ENCODE data around the gene LRRC4. TPM values are rescaled to one million over a fixed set of nuclear protein-coding genes. Genes with fewer than 3 reads are reported as not detected.

Gene LRRC4
- total RNA-seq, 2 donors from 2014 or later = 0.53 TPM; not detected in 1

DNA sequence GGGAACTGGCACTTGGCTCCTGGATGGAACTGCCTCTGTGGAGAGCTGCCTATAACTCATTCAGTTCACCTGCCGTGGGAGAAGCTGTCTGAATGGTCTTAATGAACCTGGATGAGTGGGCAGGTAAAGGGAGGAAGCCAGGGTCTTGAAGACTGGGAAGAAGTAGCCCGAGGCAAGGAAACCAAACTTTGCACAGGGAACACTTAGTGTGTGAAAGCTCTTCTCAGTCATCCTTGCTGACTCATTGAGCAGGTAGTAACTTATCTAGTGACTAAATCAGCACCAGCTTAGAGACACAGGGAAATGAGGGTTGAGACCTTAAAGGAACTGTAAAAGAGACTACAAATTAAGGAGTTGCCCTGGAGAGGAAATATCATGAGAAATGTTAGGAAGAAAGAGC, 9.9 kb downstream of the LRRC4 start:
- H3K9me3 Mint-ChIP-seq = no peaks in the 10 kb centered on the region

GRCh38 chr7:128020159-128020558, 11.1 kb downstream of the LRRC4 start:
- Mint-ChIP-seq H3K9me3 (no peaks in the 10 kb centered on the region), H3K4me1 (ENCODE audit: low read depth) (peaks cover 17% of the 10 kb centered on the region), H3K27ac (no peak overlapping the region), H3K27me3 (ENCODE audit: low read depth) (no peaks in the 10 kb centered on the region), H3K4me3 (no peak overlapping the region), H3K36me3 (ENCODE audit: insufficient read depth in 2 of 2) (peaks cover 1 to 5% of the 10 kb centered on the region in 2 donors)
- ATAC-seq (replicated peaks in 1 of 2) = no peak
- DNase-seq = peak; percentile 27 to 37

More for the DNA sequence above, 9.9 kb downstream of the LRRC4 start:
- DNase-seq = no peak
- H3K4me1 Mint-ChIP-seq (ENCODE audit: low read depth) = peaks cover 17% of the 10 kb centered on the region
- no peak overlapping the region for H3K27ac Mint-ChIP-seq
- peaks cover 1 to 5% of the 10 kb centered on the region in 2 donors for H3K36me3 Mint-ChIP-seq (ENCODE audit: insufficient read depth in 2 of 2)
- peak in 1 of 2 donors; percentile 47 for ATAC-seq (replicated peaks in 1 of 2)
- no peak overlapping the region for H3K4me3 Mint-ChIP-seq
- H3K27me3 Mint-ChIP-seq (ENCODE audit: low read depth) = no peaks in the 10 kb centered on the region

GRCh38 chr7:128019288-128019687, 11.9 kb downstream of the LRRC4 start:
- Mint-ChIP-seq H3K9me3 (no peaks in the 10 kb centered on the region), H3K4me1 (ENCODE audit: low read depth) (peaks cover 17% of the 10 kb centered on the region), H3K27ac (no peak overlapping the region), H3K36me3 (ENCODE audit: insufficient read depth in 2 of 2) (peaks cover 1 to 5% of the 10 kb centered on the region in 2 donors), H3K27me3 (ENCODE audit: low read depth) (no peaks in the 10 kb centered on the region), H3K4me3 (no peak overlapping the region)
- ATAC-seq (replicated peaks in 1 of 2) (no peak), DNase-seq (no peak)

GRCh38 chr7:128017862-128018845, 13.1 kb downstream of the LRRC4 start:
- H3K36me3 Mint-ChIP-seq (ENCODE audit: insufficient read depth in 2 of 2) = peaks cover 1 to 6% of the 10 kb centered on the region in 2 donors
- H3K27ac Mint-ChIP-seq = no peak overlapping the region
- H3K4me1 Mint-ChIP-seq (ENCODE audit: low read depth) = peaks cover 17% of the 10 kb centered on the region
- ATAC-seq (replicated peaks in 1 of 2) (no peak), DNase-seq (no peak)
- no peaks in the 10 kb centered on the region for H3K9me3 Mint-ChIP-seq
- no peaks in the 10 kb centered on the region for H3K27me3 Mint-ChIP-seq (ENCODE audit: low read depth)
- H3K4me3 Mint-ChIP-seq = no peak overlapping the region

DNA sequence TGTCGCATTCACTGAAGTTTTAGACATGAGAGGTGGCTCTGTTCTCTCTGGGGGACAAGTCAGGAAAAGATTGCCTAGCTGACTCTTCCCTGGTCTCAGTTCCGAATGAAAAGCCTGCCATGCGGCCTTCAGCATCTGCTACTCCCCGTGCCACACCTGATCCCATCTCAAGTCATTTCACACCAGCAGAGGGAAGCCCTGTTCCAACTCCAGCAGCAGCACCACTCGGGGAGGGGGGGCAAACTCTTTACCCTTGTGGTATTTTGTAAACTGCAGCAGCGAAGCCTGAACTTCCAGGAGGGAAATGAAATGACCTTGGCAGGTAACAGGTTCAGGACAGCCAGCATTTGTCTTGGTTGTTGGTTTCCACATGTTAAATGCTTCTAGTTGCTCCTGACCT, 13.8 kb downstream of the LRRC4 start:
- Mint-ChIP-seq H3K27ac (no peak overlapping the region), H3K4me1 (ENCODE audit: low read depth) (peaks cover 17% of the 10 kb centered on the region), H3K4me3 (no peak overlapping the region), H3K9me3 (no peaks in the 10 kb centered on the region), H3K27me3 (ENCODE audit: low read depth) (no peaks in the 10 kb centered on the region), H3K36me3 (ENCODE audit: insufficient read depth in 2 of 2) (peaks cover 1 to 6% of the 10 kb centered on the region in 2 donors)
- DNase-seq = no peak
- no peak for ATAC-seq (replicated peaks in 1 of 2)

GRCh38 chr7:128014811-128015210, 16.4 kb downstream of the LRRC4 start:
- H3K36me3 Mint-ChIP-seq (ENCODE audit: insufficient read depth in 2 of 2) = peaks cover 0 to 1% of the 10 kb centered on the region in 2 donors

DNA sequence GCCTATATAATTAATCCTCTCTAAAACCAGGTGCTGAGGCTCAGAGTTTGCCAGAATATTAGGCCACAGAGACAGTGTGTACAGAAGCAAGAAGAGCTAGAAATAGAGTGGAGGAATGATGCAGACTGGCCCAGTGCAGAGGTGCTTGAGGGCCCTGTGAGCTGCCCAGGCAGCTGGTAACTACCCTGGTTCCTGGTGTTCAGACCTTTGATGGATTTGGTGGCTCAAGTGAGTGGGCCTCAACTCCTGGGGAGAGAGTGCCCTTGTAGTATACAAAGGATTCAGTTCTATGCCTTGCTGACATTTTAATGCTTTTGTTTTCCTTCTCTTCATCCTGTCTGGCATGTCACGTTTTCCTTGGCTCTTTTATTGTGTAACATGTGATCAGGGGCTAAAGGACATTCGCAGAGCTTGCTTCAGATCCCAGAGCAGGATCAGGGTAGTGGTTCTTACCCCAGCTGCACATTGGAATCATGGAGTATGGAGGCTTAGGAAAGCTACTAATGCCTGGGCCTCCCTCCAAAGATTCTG, 20.0 kb downstream of the LRRC4 start:
- H3K9me3 Mint-ChIP-seq = no peaks in the 10 kb centered on the region
- no peak overlapping the region for H3K4me3 Mint-ChIP-seq
- DNase-seq (no peak), ATAC-seq (replicated peaks in 1 of 2) (no peak)
- H3K27ac Mint-ChIP-seq = no peak overlapping the region
- H3K36me3 Mint-ChIP-seq (ENCODE audit: insufficient read depth in 2 of 2) = peaks cover 0 to 4% of the 10 kb centered on the region in 2 donors
- H3K27me3 Mint-ChIP-seq (ENCODE audit: low read depth) = no peaks in the 10 kb centered on the region
- no peaks in the 10 kb centered on the region for H3K4me1 Mint-ChIP-seq (ENCODE audit: low read depth)

More at GRCh38 chr7:128014811-128015210, 16.4 kb downstream of the LRRC4 start:
- DNase-seq = no peak
- ATAC-seq (replicated peaks in 1 of 2) = no peak
- Mint-ChIP-seq H3K27ac (no peak overlapping the region), H3K27me3 (ENCODE audit: low read depth) (no peaks in the 10 kb centered on the region), H3K4me3 (no peak overlapping the region), H3K4me1 (ENCODE audit: low read depth) (no peaks in the 10 kb centered on the region), H3K9me3 (no peaks in the 10 kb centered on the region)

DNA sequence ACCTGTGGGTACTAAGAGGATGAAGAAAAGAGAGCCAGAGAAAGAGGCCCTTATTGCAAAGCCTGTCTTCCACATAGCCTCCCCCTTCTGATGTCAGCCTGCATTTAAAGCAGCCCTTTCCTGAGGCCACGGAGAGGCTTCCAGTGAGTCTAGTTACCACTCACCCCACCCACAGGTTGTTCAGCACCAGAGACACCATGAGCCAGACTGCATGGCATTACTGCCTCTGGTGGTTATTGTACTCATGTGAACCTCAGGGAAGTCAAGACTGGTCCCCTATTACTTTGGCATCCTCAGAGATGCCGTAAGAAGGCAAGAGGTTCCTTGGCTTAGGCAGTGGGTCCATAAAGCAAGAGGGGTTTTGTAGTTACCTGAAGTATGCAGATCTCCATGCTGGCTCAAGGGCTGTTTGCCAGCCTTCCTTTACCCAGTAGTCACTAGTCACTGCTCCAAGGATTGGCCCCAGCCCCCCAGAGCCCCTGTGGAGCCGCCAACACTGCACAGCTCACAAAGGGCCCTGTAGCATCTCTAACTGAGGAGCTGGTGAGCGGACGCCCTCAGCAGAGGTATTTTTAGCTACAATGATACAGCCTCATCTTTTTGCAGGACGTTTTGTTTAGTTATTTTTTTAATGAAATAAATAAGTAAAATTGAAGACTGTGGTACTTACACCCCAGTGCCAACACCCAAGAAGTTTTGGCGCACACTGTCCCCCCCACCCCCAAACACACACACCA, 20.7 kb downstream of the LRRC4 start:
- Mint-ChIP-seq H3K36me3 (ENCODE audit: insufficient read depth in 2 of 2) (peaks cover 0 to 4% of the 10 kb centered on the region in 2 donors), H3K27me3 (ENCODE audit: low read depth) (no peaks in the 10 kb centered on the region), H3K4me1 (ENCODE audit: low read depth) (no peaks in the 10 kb centered on the region), H3K27ac (no peak overlapping the region), H3K9me3 (no peaks in the 10 kb centered on the region), H3K4me3 (no peak overlapping the region)
- ATAC-seq (replicated peaks in 1 of 2) = no peak
- DNase-seq = no peak

- Mint-ChIP-seq H3K27me3 (ENCODE audit: low read depth) (no peaks in the 10 kb centered on the region), H3K9me3 (no peaks in the 10 kb centered on the region), H3K4me3 (no peak overlapping the region), H3K27ac (no peak overlapping the region), H3K36me3 (ENCODE audit: insufficient read depth in 2 of 2) (peaks cover 2 to 3% of the 10 kb centered on the region in 2 donors), H3K4me1 (ENCODE audit: low read depth) (peaks cover 4% of the 10 kb centered on the region)
- ATAC-seq (replicated peaks in 1 of 2) (no peak), DNase-seq (no peak)
Observed at GRCh38 chr7:128008744-128009143, 22.5 kb downstream of the LRRC4 start.

- Mint-ChIP-seq H3K27ac (no peak overlapping the region), H3K36me3 (ENCODE audit: insufficient read depth in 2 of 2) (peaks cover 2 to 3% of the 10 kb centered on the region in 2 donors), H3K9me3 (no peaks in the 10 kb centered on the region), H3K27me3 (ENCODE audit: low read depth) (no peaks in the 10 kb centered on the region), H3K4me3 (no peak overlapping the region), H3K4me1 (ENCODE audit: low read depth) (peaks cover 10% of the 10 kb centered on the region)
- ATAC-seq (replicated peaks in 1 of 2) = no peak
- DNase-seq = no peak
Observed at GRCh38 chr7:128008141-128008540, 23.1 kb downstream of the LRRC4 start.

- Mint-ChIP-seq H3K27ac (peak overlapping the region; percentile 25), H3K4me3 (no peak overlapping the region), H3K4me1 (ENCODE audit: low read depth) (peaks cover 14% of the 10 kb centered on the region), H3K9me3 (no peaks in the 10 kb centered on the region), H3K36me3 (ENCODE audit: insufficient read depth in 2 of 2) (peaks cover 2 to 3% of the 10 kb centered on the region in 2 donors), H3K27me3 (ENCODE audit: low read depth) (no peaks in the 10 kb centered on the region)
- DNase-seq = no peak
- ATAC-seq (replicated peaks in 1 of 2) = no peak
Observed at GRCh38 chr7:128007303-128007680, 23.9 kb downstream of the LRRC4 start.

GRCh38 chr7:128006550-128007302, 24.5 kb downstream of the LRRC4 start:
- Mint-ChIP-seq H3K27ac (no peak overlapping the region), H3K9me3 (no peaks in the 10 kb centered on the region), H3K36me3 (ENCODE audit: insufficient read depth in 2 of 2) (peaks cover 2 to 3% of the 10 kb centered on the region in 2 donors), H3K27me3 (ENCODE audit: low read depth) (no peaks in the 10 kb centered on the region), H3K4me1 (ENCODE audit: low read depth) (peaks cover 14% of the 10 kb centered on the region), H3K4me3 (no peak overlapping the region)
- ATAC-seq (replicated peaks in 1 of 2) (no peak), DNase-seq (no peak)
